Uterus (tissue), 2 donors: ENCODE results near the gene SYTL2.

ENCODE experiments used
- CTCF ChIP-seq, 4 experiments: fragments of 200-600 bp in 2 of 4; fragments of 450-650 bp in 2 of 4; sonication (generic) in 2 of 4; IDR thresholded peaks; one replicate each; pipeline ENCODE4 v1.5.1; 2016 to 2019; ENCODE audit warnings: antibody characterized with exemption in 4 of 4, mild to moderate bottlenecking in 2 of 4, moderate library complexity in 1 of 4
- POLR2A ChIP-seq, 2 donors: fragments of 450-650 bp; IDR thresholded peaks; one replicate each; pipeline ENCODE4 v1.6.1; 2016; ENCODE audit warnings: antibody characterized with exemption in 2 of 2, mild to moderate bottlenecking in 1 of 2, moderate library complexity in 1 of 2

GRCh38 chr11:85857098-85857497 is 46.2 kb upstream of the SYTL2 start:
- no peak for TF ChIP-seq CTCF (IDR thresholded peaks at IDR 0.05)
- TF ChIP-seq POLR2A (IDR thresholded peaks at IDR 0.05) = no peak
